Esophagus (tissue), 2 donors: ENCODE data around the gene IL12RB1. TPM values are rescaled to one million over a fixed set of nuclear protein-coding genes. Genes with fewer than 3 reads are reported as not detected.
"Not testable (repeated sequence)": the region's sequence is repeated elsewhere in the genome, so short reads cannot be mapped to it uniquely, and the experiment has no call there.

ENCODE experiments used
- H3K27ac ChIP-seq, 2 donors: one replicate each; pipeline ENCODE4 v1.5.1; 2013; ENCODE audit warnings: low read depth in 2 of 2, mild to moderate bottlenecking in 2 of 2, inconsistent platforms in 1 of 2, low read length in 1 of 2, moderate library complexity in 1 of 2
- H3K27me3 ChIP-seq, 2 donors: one replicate each; pipeline ENCODE4 v1.6.1; 2013; ENCODE audit warnings: low read length in 2 of 2, control low read depth in 1 of 2, mild to moderate bottlenecking in 1 of 2; ENCODE audit not compliant: insufficient read depth in 2 of 2, control insufficient read depth in 1 of 2
- H3K36me3 ChIP-seq, 2 donors: one replicate each; pipeline ENCODE4 v1.6.1; 2013; ENCODE audit warnings: low read length in 1 of 2; ENCODE audit not compliant: control insufficient read depth in 2 of 2, insufficient read depth in 2 of 2
- H3K4me1 ChIP-seq, 2 donors: one replicate each; pipeline ENCODE4 v1.6.1; 2013; ENCODE audit warnings: low read length in 1 of 2; ENCODE audit not compliant: control insufficient read depth in 2 of 2, insufficient read depth in 2 of 2
- H3K4me3 ChIP-seq, 2 donors: one replicate each; pipeline ENCODE4 v1.5.1; 2013; ENCODE audit warnings: low read length in 2 of 2, mild to moderate bottlenecking in 2 of 2, low read depth in 1 of 2, moderate library complexity in 1 of 2
- H3K9me3 ChIP-seq, 2 donors: one replicate each; pipeline ENCODE4 v1.6.1; 2013; ENCODE audit warnings: mild to moderate bottlenecking in 2 of 2, low read depth in 1 of 2, low read length in 1 of 2, moderate library complexity in 1 of 2; ENCODE audit not compliant: control insufficient read depth in 2 of 2, insufficient read depth in 1 of 2
- WGBS, 2 donors: extraction: QIAGEN DNeasy Blood & Tissue Kit; methylation state at CpG; one replicate each; pipeline ENCODE4 v1.1.7; 2013; 5-methylcytosine and 5-hydroxymethylcytosine counted together
- polyA plus RNA-seq, 2 donors: library from polyadenylated mRNA; stranded (reverse); fragments of 200-250 nt; gene quantifications; one replicate each; pipeline ENCODE4 v1.2.3, GENCODE V29; 2013
- donor health status: healthy with polysubstance abuse.
- donor health status: Bipolar disorder and iron deficiency.

The IL12RB1 gene
- polyA plus RNA-seq, 2 donors = 0.40 to 0.51 TPM

- no peak overlapping the region for H3K4me3 ChIP-seq
- no peaks in the 10 kb centered on the region for H3K36me3 ChIP-seq
- H3K9me3 ChIP-seq = no peaks in the 10 kb centered on the region
- no peak overlapping the region for H3K27ac ChIP-seq
- peaks cover 6 to 20% of the 10 kb centered on the region in 2 donors for H3K4me1 ChIP-seq
- 97% methylated on average over 4 of the region's 4 CpGs for WGBS, 2 donors
- H3K27me3 ChIP-seq = no peaks in the 10 kb centered on the region
These were observed 27.7 kb upstream of the IL12RB1 start for GRCh38 chr19:18114483-18114882.

GRCh38 chr19:18113827-18114226 lies 27.1 kb upstream of the IL12RB1 start:
- no peaks in the 10 kb centered on the region for H3K36me3 ChIP-seq
- 91 to 93% methylated on average over 5 of the region's 5 CpGs for WGBS, 2 donors
- H3K9me3 ChIP-seq = no peaks in the 10 kb centered on the region
- no peak overlapping the region for H3K27ac ChIP-seq
- H3K4me3 ChIP-seq = no peak overlapping the region
- H3K4me1 ChIP-seq = peaks cover 6 to 21% of the 10 kb centered on the region in 2 donors
- no peaks in the 10 kb centered on the region for H3K27me3 ChIP-seq

GRCh38 chr19:18112989-18113478 lies 26.3 kb upstream of the IL12RB1 start:
- no peaks in the 10 kb centered on the region for H3K27me3 ChIP-seq
- peaks cover 6 to 15% of the 10 kb centered on the region in 2 donors for H3K4me1 ChIP-seq
- WGBS, 2 donors = 33 to 37% methylated on average over 9 of the region's 9 CpGs
- H3K36me3 ChIP-seq = no peaks in the 10 kb centered on the region
- H3K4me3 ChIP-seq = no peak overlapping the region
- H3K27ac ChIP-seq = no peak overlapping the region
- H3K9me3 ChIP-seq = no peaks in the 10 kb centered on the region

- no peaks in the 10 kb centered on the region for H3K9me3 ChIP-seq
- peak overlapping the region in 1 of 2 donors; percentile 11 for H3K27ac ChIP-seq
- H3K4me1 ChIP-seq = peaks cover 6 to 12% of the 10 kb centered on the region in 2 donors
- peak overlapping the region; percentile 72 to 74 for H3K4me3 ChIP-seq
- 25 to 33% methylated on average over 21 to 22 of the region's 22 CpGs for WGBS, 2 donors
- H3K27me3 ChIP-seq = no peaks in the 10 kb centered on the region
- no peaks in the 10 kb centered on the region for H3K36me3 ChIP-seq
These were observed 24.0 kb upstream of the IL12RB1 start for GRCh38 chr19:18110609-18111232.

GRCh38 chr19:18109733-18110608 lies 23.2 kb upstream of the IL12RB1 start:
- Histone ChIP-seq H3K9me3 (no peaks in the 10 kb centered on the region), H3K27me3 (no peaks in the 10 kb centered on the region)
- 0 to 2% methylated on average over 31 to 92 of the region's 92 CpGs for WGBS, 2 donors

GRCh38 chr19:18109341-18109732 lies 22.6 kb upstream of the IL12RB1 start:
- Histone ChIP-seq H3K4me1 (peaks cover 11 to 18% of the 10 kb centered on the region in 2 donors), H3K9me3 (no peaks in the 10 kb centered on the region), H3K36me3 (no peaks in the 10 kb centered on the region), H3K27me3 (no peaks in the 10 kb centered on the region), H3K4me3 (peak overlapping the region; percentile 72 to 74), H3K27ac (no peak overlapping the region)
- WGBS, 2 donors = 53 to 66% methylated on average over 11 to 12 of the region's 12 CpGs

More at GRCh38 chr19:18109733-18110608, 23.2 kb upstream of the IL12RB1 start:
- Histone ChIP-seq H3K36me3 (no peaks in the 10 kb centered on the region), H3K27ac (peak overlapping the region; percentile 27 to 30), H3K4me1 (peaks cover 6 to 12% of the 10 kb centered on the region in 2 donors), H3K4me3 (peak overlapping the region; percentile 72 to 74)

GRCh38 chr19:18108897-18109296 lies 22.2 kb upstream of the IL12RB1 start:
- H3K36me3 ChIP-seq = no peaks in the 10 kb centered on the region
- H3K9me3 ChIP-seq = no peaks in the 10 kb centered on the region
- WGBS, 2 donors = 59 to 76% methylated on average over 2 of the region's 2 CpGs
- H3K27ac ChIP-seq = no peak overlapping the region
- peaks cover 11 to 19% of the 10 kb centered on the region in 2 donors for H3K4me1 ChIP-seq
- no peaks in the 10 kb centered on the region for H3K27me3 ChIP-seq
- no peak overlapping the region for H3K4me3 ChIP-seq

- H3K9me3 ChIP-seq = no peaks in the 10 kb centered on the region
- H3K27ac ChIP-seq = no peak overlapping the region
- no peaks in the 10 kb centered on the region for H3K27me3 ChIP-seq
- H3K36me3 ChIP-seq = no peaks in the 10 kb centered on the region
- no peak overlapping the region for H3K4me3 ChIP-seq
- WGBS, 2 donors = 84 to 90% methylated on average over 9 of the region's 9 CpGs
- H3K4me1 ChIP-seq = peaks cover 11 to 22% of the 10 kb centered on the region in 2 donors
These were observed 20.5 kb upstream of the IL12RB1 start for GRCh38 chr19:18107235-18107634.

GRCh38 chr19:18105259-18105658 lies 18.5 kb upstream of the IL12RB1 start:
- H3K9me3 ChIP-seq, H3K27ac ChIP-seq, H3K27me3 ChIP-seq, H3K4me3 ChIP-seq, H3K36me3 ChIP-seq: not testable (repeated sequence)
- WGBS, 2 donors = 73 to 84% methylated on average over 7 of the region's 7 CpGs
- peaks cover 5 to 14% of the 10 kb centered on the region in 2 donors for H3K4me1 ChIP-seq
